RPMI7951 (cell line): ENCODE results near the gene PPP1R12B. TPM values are rescaled to one million over a fixed set of nuclear protein-coding genes. Genes with fewer than 3 reads are reported as not detected.
A peak's percentile ranks its signal among the peaks of the same experiment; 100 is the strongest.
"Not testable (repeated sequence)": the region's sequence is repeated elsewhere in the genome, so short reads cannot be mapped to it uniquely, and the experiment has no call there.

ENCODE experiments used
- DNase-seq: peaks from one replicate; pipeline ENCODE4 v3.0.0-alpha.2; 2012; ENCODE audit warnings: low read depth
- total RNA-seq: library from RNA; depleted of rRNA; stranded (reverse); fragments of >200 nt; shearing (Covaris generic); gene quantifications from 2 replicates; pipeline ENCODE4 v1.2.3, GENCODE V29; 2014

PPP1R12B gene
- total RNA-seq, 1 experiment from 2014 or later: 11.2 TPM

- DNase-seq: peak; percentile 75
Measured at GRCh38 chr1:202349206-202349928, 868 bp downstream of the PPP1R12B start.

- no peak for DNase-seq
Measured at GRCh38 chr1:202351725-202352124, 3.2 kb downstream of the PPP1R12B start.

GRCh38 chr1:202352583-202353197 is 4.2 kb downstream of the PPP1R12B start:
- DNase-seq: not testable (repeated sequence)

GRCh38 chr1:202355944-202356553 is 7.5 kb downstream of the PPP1R12B start:
- DNase-seq: no peak

- DNase-seq: no peak
Measured at GRCh38 chr1:202357506-202357905, 9.0 kb downstream of the PPP1R12B start.

- DNase-seq: no peak
Measured at GRCh38 chr1:202361224-202361623, 12.7 kb downstream of the PPP1R12B start.

- no peak for DNase-seq
Measured at GRCh38 chr1:202361701-202362100, 13.2 kb downstream of the PPP1R12B start.

- DNase-seq: no peak
Measured at GRCh38 chr1:202362212-202362611, 13.7 kb downstream of the PPP1R12B start.

GRCh38 chr1:202365092-202365815 is 16.8 kb downstream of the PPP1R12B start:
- DNase-seq: peak; percentile 34

GRCh38 chr1:202367271-202367670 is 18.8 kb downstream of the PPP1R12B start:
- DNase-seq: peak; percentile 39

GRCh38 chr1:202370906-202371305 is 22.4 kb downstream of the PPP1R12B start:
- not testable (repeated sequence) for DNase-seq

- DNase-seq: no peak
Measured at GRCh38 chr1:202374099-202374498, 25.6 kb downstream of the PPP1R12B start.

- DNase-seq: not testable (repeated sequence)
Measured at GRCh38 chr1:202375175-202375574, 26.7 kb downstream of the PPP1R12B start.

GRCh38 chr1:202376247-202376646 is 27.7 kb downstream of the PPP1R12B start:
- no peak for DNase-seq

GRCh38 chr1:202379884-202380529 is 31.5 kb downstream of the PPP1R12B start:
- DNase-seq: not testable (repeated sequence)

- not testable (repeated sequence) for DNase-seq
Measured at GRCh38 chr1:202380535-202380934, 32.0 kb downstream of the PPP1R12B start.

GRCh38 chr1:202381867-202382266 is 33.4 kb downstream of the PPP1R12B start:
- not testable (repeated sequence) for DNase-seq

- DNase-seq: not testable (repeated sequence)
Measured at GRCh38 chr1:202395831-202396230, 47.3 kb downstream of the PPP1R12B start.

- no peak for DNase-seq
Measured at GRCh38 chr1:202397256-202397655, 48.8 kb downstream of the PPP1R12B start.

GRCh38 chr1:202398439-202398838 is 49.9 kb downstream of the PPP1R12B start:
- DNase-seq: not testable (repeated sequence)

GRCh38 chr1:202401771-202402170 is 53.3 kb downstream of the PPP1R12B start:
- DNase-seq: not testable (repeated sequence)

GRCh38 chr1:202403381-202403780 is 54.9 kb downstream of the PPP1R12B start:
- DNase-seq: not testable (repeated sequence)
